Liver (tissue), 9 donors: ENCODE results near the gene PPP1R9A. TPM values are rescaled to one million over a fixed set of nuclear protein-coding genes. Genes with fewer than 3 reads are reported as not detected.

ENCODE experiments used
- DNase-seq: peaks from one replicate; pipeline ENCODE4 v3.0.0-alpha.2; 2017; ENCODE audit warnings: low spot score
- H3K27ac ChIP-seq, 2 donors: one replicate each; pipeline ENCODE4 v1.7.0; 2013; ENCODE audit warnings: inconsistent platforms in 2 of 2, low read length in 2 of 2, control low read depth in 1 of 2, low read depth in 1 of 2, mild to moderate bottlenecking in 1 of 2
- H3K27me3 ChIP-seq, 4 donors: one replicate each; pipeline versions ENCODE4 v1.6.1 to v1.7.0; 2013; ENCODE audit warnings: low read length in 3 of 4, inconsistent platforms in 1 of 4, mild to moderate bottlenecking in 1 of 4, moderate library complexity in 1 of 4; ENCODE audit not compliant: control insufficient read depth in 4 of 4, insufficient read depth in 4 of 4
- H3K36me3 ChIP-seq, 4 donors: one replicate each; pipeline versions ENCODE4 v1.6.1 to v1.7.0; 2013; ENCODE audit warnings: low read length in 3 of 4, mild to moderate bottlenecking in 3 of 4, low read depth in 1 of 4, moderate library complexity in 1 of 4; ENCODE audit not compliant: control insufficient read depth in 4 of 4, insufficient read depth in 3 of 4
- H3K4me1 ChIP-seq, 4 donors: one replicate each; pipeline versions ENCODE4 v1.6.1 to v1.7.0; 2013; ENCODE audit warnings: low read length in 3 of 4, mild to moderate bottlenecking in 3 of 4, moderate library complexity in 1 of 4; ENCODE audit not compliant: control insufficient read depth in 4 of 4, insufficient read depth in 4 of 4
- H3K4me3 ChIP-seq, 3 donors: one replicate each; pipeline versions ENCODE4 v1.6.1 to v1.7.0; 2013; ENCODE audit warnings: low read length in 3 of 3, control low read depth in 1 of 3, low read depth in 1 of 3, mild to moderate bottlenecking in 1 of 3
- H3K9ac ChIP-seq, 2 donors: one replicate each; pipeline ENCODE4 v1.7.0; 2013; ENCODE audit warnings: low read length in 2 of 2, mild to moderate bottlenecking in 2 of 2, moderate library complexity in 2 of 2, control low read depth in 1 of 2, low read depth in 1 of 2
- H3K9me3 ChIP-seq, 4 donors: one replicate each; pipeline versions ENCODE4 v1.6.1 to v1.7.0; 2013; ENCODE audit warnings: low read length in 3 of 4; ENCODE audit not compliant: control insufficient read depth in 4 of 4
- FOXA2 ChIP-seq: IDR thresholded peaks from 2 replicates; pipeline ENCODE4 v1.6.1; 2016; ENCODE audit warnings: antibody characterized with exemption
- GABPA ChIP-seq, 2 donors: IDR thresholded peaks in 1 of 2; conservative IDR thresholded peaks in 1 of 2; 2 replicates each; pipeline ENCODE4 v1.6.1; 2016; ENCODE audit warnings: antibody characterized with exemption in 2 of 2, mild to moderate bottlenecking in 1 of 2, moderate library complexity in 1 of 2
- MAX ChIP-seq: IDR thresholded peaks from 2 replicates; pipeline ENCODE4 v1.6.1; 2016; ENCODE audit warnings: antibody characterized with exemption
- NR2F2 ChIP-seq: IDR thresholded peaks from 2 replicates; pipeline ENCODE4 v1.6.1; 2016; ENCODE audit warnings: antibody characterized with exemption
- REST ChIP-seq: IDR thresholded peaks from 2 replicates; pipeline ENCODE4 v1.6.1; 2016; ENCODE audit warnings: antibody characterized with exemption, mild to moderate bottlenecking
- RXRA ChIP-seq, 2 donors: IDR thresholded peaks; 2 replicates each; pipeline ENCODE4 v1.6.1; 2017 to 2018; ENCODE audit warnings: antibody characterized with exemption in 2 of 2, mild to moderate bottlenecking in 1 of 2
- SP1 ChIP-seq: IDR thresholded peaks from 2 replicates; pipeline ENCODE4 v1.6.1; 2018; ENCODE audit warnings: antibody characterized with exemption, mild to moderate bottlenecking
- YY1 ChIP-seq: IDR thresholded peaks from 2 replicates; pipeline ENCODE4 v1.6.1; 2016; ENCODE audit warnings: antibody characterized with exemption, mild to moderate bottlenecking
- ZBTB33 ChIP-seq: IDR thresholded peaks from 2 replicates; pipeline ENCODE4 v1.6.1; 2016; ENCODE audit warnings: antibody characterized with exemption
- polyA plus RNA-seq, 2 donors: library from polyadenylated mRNA; stranded (reverse) in 1 of 2; unstranded in 1 of 2; fragments of 200-250 nt in 1 of 2; fragments of >200 nt in 1 of 2; fragmentation: Nextera tagmentation in 1 of 2; extraction: Ambion mirVana in 1 of 2; gene quantifications; one replicate each; pipeline versions ENCODE4 v1.2.1 to v1.2.3, GENCODE V29; 2013 to 2015
- total RNA-seq, 2 donors: library from RNA; depleted of rRNA; stranded (reverse); fragments of >200 nt; gene quantifications; one replicate each; pipeline ENCODE4 v1.2.3, GENCODE V29; 2014
- TF ChIP-seq, protein P1 (sequence below): fragments of 150-350 bp; IDR thresholded peaks from 2 replicates; pipeline ENCODE4 v1.5.1; 2017; ENCODE audit warnings: improper control_type of control experiment, low read depth, low read length; ENCODE audit not compliant: missing input control
- TF ChIP-seq, protein P2 (sequence below): IDR thresholded peaks from 2 replicates; pipeline ENCODE4 v1.6.1; 2016; ENCODE audit warnings: antibody characterized with exemption
- donor health status: healthy.
- donor health status: healthy.
- donor health status: healthy.
- donor health status: healthy.
- donor health status: healthy.

The PPP1R9A gene
- total and polyA plus RNA-seq, 4 donors: 0.17 to 5.4 (median 2.7) TPM

- TF ChIP-seq REST (no peak), NR2F2 (no peak)
These were observed 197.3 kb downstream of the PPP1R9A start (continued) for GRCh38 chr7:95104739-95105138.

- no peak overlapping the region for H3K4me3 ChIP-seq
- H3K9ac ChIP-seq: no peak overlapping the region
- no peak for DNase-seq
- H3K4me1 ChIP-seq: no peaks in the 10 kb centered on the region
- H3K9me3 ChIP-seq: no peaks in the 10 kb centered on the region
- no peaks in the 10 kb centered on the region for H3K27me3 ChIP-seq
- no peaks in the 10 kb centered on the region for H3K36me3 ChIP-seq
- H3K27ac ChIP-seq: no peak overlapping the region
- no peak for TF ChIP-seq FOXA2
- no peak for TF ChIP-seq ZBTB33
- TF ChIP-seq, protein P1, sequence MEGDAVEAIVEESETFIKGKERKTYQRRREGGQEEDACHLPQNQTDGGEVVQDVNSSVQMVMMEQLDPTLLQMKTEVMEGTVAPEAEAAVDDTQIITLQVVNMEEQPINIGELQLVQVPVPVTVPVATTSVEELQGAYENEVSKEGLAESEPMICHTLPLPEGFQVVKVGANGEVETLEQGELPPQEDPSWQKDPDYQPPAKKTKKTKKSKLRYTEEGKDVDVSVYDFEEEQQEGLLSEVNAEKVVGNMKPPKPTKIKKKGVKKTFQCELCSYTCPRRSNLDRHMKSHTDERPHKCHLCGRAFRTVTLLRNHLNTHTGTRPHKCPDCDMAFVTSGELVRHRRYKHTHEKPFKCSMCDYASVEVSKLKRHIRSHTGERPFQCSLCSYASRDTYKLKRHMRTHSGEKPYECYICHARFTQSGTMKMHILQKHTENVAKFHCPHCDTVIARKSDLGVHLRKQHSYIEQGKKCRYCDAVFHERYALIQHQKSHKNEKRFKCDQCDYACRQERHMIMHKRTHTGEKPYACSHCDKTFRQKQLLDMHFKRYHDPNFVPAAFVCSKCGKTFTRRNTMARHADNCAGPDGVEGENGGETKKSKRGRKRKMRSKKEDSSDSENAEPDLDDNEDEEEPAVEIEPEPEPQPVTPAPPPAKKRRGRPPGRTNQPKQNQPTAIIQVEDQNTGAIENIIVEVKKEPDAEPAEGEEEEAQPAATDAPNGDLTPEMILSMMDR: no peak
- TF ChIP-seq RXRA (IDR thresholded peaks at IDR 0.05): no peak
- no peak for TF ChIP-seq MAX
- TF ChIP-seq, protein P2, sequence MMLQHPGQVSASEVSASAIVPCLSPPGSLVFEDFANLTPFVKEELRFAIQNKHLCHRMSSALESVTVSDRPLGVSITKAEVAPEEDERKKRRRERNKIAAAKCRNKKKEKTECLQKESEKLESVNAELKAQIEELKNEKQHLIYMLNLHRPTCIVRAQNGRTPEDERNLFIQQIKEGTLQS: no peak
- no peak for TF ChIP-seq SP1
- no peak for TF ChIP-seq YY1
- no peak for TF ChIP-seq REST
- TF ChIP-seq GABPA (IDR thresholded peaks at IDR 0.05 in 1 of 2, conservative IDR thresholded peaks at IDR 0.05 in 1 of 2): no peak
These were observed 198.2 kb downstream of the PPP1R9A start for GRCh38 chr7:95105627-95106026.
